NCI-H1436 (cell line): ENCODE results near the gene VPS18.

Experiments used
- DNase-seq: peaks from one replicate; lab custom pipeline; 2025; lab: John Stamatoyannopoulos, UW

VPS18 gene

GRCh38 chr15:40923551-40923950 lies 29.3 kb downstream of the VPS18 start:
- DNase-seq = no peak

- DNase-seq = peak; percentile 44
Observed at GRCh38 chr15:40925495-40925862, 31.2 kb downstream of the VPS18 start.

GRCh38 chr15:40925863-40926658 lies 31.8 kb downstream of the VPS18 start:
- DNase-seq = peak; percentile 44

GRCh38 chr15:40926659-40927494 lies 32.6 kb downstream of the VPS18 start:
- DNase-seq = no peak

- DNase-seq = no peak
Observed at GRCh38 chr15:40927495-40927872, 33.2 kb downstream of the VPS18 start.

GRCh38 chr15:40927873-40928806 lies 33.9 kb downstream of the VPS18 start:
- DNase-seq = peak; percentile 86

- peak; percentile 78 for DNase-seq
Observed at GRCh38 chr15:40928821-40929659, 34.8 kb downstream of the VPS18 start, which contains the start of gene DLL4. Gene DLL4, plus strand, starts transcription at chr15:40929340. Its CDS starts 329 bp downstream, at chr15:40929669.

GRCh38 chr15:40929660-40930429 lies 35.6 kb downstream of the VPS18 start:
- no peak for DNase-seq

GRCh38 chr15:40930430-40931299 lies 36.4 kb downstream of the VPS18 start:
- peak; percentile 59 for DNase-seq

GRCh38 chr15:40931300-40932142 lies 37.3 kb downstream of the VPS18 start:
- no peak for DNase-seq

- DNase-seq = no peak
Observed at GRCh38 chr15:40932156-40932555, 37.9 kb downstream of the VPS18 start.

GRCh38 chr15:40932649-40933516 lies 38.6 kb downstream of the VPS18 start:
- DNase-seq = no peak

GRCh38 chr15:40933517-40933902 lies 39.3 kb downstream of the VPS18 start:
- no peak for DNase-seq

GRCh38 chr15:40934457-40934856 lies 40.2 kb downstream of the VPS18 start:
- no peak for DNase-seq

- DNase-seq = no peak
Observed at GRCh38 chr15:40936234-40936708, 42.0 kb downstream of the VPS18 start.

- DNase-seq = peak; percentile 97
Observed at GRCh38 chr15:40936709-40937666, 42.7 kb downstream of the VPS18 start.
